ENCODE results near the gene XPR1.

The XPR1 gene

DNA sequence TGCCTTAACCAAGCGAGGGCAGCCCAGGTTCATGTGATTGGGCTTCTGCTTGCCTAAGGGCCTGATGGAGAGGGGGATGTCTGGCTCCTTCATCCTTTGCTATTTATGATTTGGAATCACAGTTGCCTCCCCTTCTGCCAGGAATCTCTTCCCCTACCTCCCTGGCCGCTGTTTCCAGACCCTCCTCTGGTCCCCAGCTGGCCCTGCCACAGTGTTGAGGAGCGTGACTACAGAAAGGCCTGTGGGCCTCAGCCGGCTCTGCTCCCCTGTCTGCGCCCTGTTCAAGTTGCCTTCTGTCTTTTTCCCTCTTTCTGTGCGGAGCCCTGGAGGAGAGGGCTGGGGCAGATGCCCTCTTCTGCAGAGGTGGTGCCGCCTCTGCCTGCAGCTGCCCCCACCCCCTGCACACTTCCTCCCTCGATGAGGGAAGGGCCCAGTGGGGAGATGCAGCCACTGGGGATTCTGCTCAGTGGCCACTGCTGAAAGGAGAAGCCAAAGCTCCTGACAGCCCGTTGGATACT is 287.4 kb downstream of the XPR1 start:
- no peak for DNase-seq

DNA sequence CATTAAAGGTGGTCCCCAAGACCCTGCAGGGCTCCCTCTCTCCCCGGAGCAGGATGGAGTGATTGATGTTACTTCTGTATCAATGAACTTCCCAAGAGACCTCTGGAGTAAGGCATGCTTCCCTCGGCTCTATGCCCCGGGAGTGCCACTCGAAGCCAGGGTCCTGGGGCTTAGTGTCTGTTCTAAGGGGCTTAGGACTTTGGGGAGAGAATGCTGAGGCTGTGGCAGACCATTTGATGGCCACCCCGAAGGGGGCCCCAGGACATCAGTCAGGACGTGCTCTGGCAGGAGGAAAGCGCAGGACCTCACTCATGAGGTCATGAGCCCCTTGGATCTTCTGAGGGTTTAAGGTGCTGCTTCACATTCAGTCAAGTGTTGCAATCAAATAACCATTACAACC is 288.4 kb downstream of the XPR1 start:
- DNase-seq, result no peak

DNA sequence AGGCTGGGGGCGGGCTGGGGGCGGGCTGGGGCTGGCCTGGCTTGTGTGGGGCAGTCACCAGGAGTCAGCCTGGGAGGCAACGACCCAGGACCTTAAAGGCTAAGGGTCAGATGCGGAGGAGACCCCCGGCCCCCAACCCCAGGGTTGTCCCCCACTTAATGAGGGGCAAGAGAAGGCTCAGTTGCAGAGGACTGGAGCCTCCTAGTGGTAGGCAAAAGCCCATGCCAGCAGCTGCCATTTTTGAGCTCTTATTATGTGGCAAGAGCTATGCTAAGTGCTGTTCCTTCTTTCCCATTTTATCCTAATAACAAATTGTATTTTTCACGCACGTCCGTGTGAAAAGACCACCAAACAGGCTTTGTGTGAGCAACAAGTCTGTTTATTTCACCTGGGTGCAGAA is 288.9 kb downstream of the XPR1 start:
- DNase-seq, result no peak

DNA sequence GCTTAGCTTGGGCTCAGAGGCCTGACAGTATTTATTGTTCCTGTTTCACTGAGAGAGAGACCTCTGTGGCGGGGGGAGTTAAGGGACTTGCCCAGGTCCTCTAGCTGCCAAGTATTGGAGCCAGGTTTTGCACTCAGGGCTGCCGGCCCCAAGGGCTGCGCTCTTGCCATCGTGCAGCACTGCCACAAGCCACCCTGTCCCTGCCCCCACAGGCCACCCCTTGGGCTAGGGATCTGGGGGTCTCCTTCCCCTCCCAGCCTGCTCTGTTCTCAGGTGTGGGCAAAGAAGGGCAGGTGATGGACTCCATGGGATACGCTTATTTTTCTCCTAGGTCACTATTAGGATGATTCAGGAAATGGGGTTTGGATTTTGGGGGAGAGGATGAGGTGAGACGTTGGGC is 289.6 kb downstream of the XPR1 start:
- DNase-seq, result no peak

DNA sequence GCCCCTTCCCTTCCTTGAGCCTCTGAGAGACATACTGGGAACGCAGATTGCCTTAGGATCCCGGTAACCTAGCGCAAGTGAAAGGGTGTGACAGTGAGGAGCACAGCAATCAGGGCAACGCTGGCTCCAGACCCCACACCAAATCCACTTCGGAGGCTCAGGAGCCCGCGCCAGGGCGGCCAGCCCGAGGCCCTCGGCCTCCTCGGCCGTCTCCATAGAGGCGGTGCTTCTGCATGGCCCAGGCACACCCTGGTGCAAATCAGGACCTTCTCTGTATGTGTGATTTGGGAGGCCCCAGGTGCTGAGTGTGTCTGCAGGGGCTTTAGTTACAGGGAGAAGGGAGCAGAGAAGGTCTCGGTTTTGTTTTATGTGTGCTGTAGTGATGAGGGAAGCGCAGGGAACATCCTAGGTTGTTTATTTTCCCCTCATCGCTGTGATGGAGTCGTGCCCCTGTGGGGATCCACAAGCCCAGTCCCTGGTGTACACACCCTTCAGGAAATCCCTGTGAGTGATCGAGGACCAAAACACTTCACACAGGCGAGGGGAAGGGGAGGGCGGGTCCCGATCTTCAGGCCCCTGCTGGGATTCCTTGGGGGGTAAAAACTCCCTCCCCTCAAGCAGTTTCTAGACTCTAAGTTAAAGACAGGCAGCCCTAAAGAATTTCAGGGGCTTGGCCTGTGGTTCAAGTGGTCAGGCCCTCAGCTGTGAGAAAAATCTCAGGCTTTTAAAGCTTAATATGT is 290.2 kb downstream of the XPR1 start:
- no peak for DNase-seq

DNA sequence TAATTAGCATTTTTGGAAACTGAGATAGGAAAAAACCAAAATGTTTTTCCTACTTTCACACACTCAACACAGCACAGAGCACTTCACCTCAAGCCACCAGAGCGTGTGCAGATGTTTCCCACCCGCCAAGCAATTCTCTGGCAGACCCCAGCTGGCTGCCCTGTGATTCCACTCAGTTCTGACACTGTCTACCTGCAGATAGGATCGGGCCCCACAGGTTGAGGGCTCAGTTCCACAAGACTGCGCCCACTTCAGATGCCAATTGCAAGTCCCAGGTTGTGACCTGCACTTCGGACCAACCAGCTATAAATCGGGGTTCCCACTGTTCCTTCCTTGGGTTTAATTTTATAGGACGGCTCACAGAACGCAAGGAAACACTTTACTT is 290.8 kb downstream of the XPR1 start:
- no peak for DNase-seq

DNA sequence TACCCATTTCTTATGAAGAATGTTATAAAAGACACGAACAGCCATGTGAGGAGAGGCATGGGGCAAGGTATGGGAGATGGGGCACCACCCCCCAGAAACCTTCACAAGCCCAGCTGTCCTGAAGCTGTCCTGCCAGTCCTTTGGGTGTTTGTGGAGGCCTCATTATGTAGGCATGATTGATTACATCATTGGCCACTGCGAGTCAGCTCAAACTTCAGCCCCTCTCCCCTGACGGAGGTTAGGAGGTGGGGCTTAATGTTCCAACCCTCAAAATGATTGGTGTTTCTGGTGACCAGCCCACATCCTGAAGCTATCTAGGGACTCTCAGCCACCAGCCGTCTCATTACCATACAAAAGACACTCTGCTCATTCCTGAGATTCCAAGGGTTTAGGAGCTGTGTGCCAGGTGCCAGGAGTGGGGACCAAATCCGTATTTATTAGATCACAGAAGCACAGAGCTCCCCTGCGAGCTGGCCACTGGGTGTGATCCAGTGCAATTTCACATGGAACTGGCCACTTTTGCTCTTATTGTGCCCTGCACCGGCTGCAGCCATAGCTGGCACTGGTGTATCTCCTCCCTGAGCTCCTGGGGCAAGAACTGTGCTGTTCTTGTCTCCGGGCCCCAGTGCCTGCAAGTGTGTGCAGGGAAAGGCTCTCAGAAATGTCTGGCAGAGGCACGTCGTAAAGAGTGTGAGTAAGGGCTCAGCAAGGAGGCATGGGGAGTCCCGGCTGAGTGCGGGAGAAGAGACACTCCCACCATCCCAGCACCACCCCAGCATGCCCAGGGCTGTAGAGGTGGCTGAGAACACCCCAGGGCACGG is 291.4 kb downstream of the XPR1 start:
- DNase-seq, result no peak

DNA sequence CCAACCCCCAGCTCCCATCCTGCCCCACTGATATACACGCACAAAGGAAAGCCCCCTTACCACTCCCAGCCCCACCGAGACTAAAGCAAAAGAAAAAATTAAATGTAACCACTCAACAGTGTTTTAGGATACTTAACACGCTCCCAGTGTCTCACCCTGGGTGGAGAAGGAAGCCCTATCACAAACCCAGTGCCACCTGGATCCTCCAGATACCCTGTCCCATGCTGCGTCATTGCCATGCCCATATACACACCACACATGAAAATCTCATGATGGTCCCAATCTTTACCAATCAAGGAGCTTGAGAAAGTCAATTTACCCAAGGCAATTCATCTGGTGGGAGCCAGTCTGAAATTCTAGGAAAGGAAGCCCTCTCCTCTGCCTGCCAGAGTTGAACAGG is 292.1 kb downstream of the XPR1 start:
- no peak for DNase-seq

DNA sequence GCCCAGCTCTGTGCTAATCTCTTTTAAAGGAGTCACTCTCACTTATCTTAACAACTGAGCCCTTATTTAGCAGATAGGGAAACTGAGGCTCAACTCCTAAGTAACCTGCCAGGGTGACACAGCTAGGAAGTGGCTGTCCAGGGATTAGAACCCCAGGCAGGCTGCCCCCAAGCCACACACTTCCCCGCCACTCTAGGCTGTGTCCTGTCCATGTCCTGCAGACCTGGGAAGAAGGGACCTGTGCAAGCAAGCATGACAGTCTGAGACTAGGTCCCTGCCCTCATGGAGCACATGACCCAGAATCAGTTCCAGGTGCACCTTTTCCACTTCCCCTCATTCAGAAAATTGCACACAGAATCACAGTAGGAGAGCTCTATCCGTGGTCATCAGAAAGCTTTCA is 293.1 kb downstream of the XPR1 start:
- DNase-seq, result no peak

DNA sequence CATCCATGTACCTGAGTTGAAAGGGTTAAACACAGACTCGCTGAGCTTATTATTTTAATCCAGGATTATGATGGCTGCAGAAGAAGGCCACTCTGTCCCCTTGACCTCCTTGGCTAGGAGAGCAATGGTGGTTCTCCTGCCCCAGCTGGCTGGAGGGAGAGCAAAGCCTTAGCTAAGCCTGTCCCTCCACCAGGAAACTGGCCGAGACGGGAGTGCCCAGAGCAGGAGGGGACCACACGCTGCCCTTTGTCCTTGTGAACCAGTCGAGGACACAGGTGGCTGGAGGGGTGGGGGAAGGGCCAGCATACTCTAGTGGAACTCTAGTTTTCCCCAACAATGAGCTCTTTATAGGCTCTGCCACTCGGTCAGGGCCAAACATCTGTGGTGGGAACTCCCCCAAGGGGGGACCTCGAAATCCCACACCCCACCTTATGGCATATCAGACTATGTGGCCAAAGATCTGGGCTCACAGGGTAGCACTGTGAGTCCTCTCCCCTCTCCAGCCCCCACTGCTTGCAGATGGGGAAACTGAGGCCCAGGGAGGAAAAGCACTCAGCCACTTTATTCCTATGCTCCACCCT is 293.7 kb downstream of the XPR1 start:
- DNase-seq, result no peak

DNA sequence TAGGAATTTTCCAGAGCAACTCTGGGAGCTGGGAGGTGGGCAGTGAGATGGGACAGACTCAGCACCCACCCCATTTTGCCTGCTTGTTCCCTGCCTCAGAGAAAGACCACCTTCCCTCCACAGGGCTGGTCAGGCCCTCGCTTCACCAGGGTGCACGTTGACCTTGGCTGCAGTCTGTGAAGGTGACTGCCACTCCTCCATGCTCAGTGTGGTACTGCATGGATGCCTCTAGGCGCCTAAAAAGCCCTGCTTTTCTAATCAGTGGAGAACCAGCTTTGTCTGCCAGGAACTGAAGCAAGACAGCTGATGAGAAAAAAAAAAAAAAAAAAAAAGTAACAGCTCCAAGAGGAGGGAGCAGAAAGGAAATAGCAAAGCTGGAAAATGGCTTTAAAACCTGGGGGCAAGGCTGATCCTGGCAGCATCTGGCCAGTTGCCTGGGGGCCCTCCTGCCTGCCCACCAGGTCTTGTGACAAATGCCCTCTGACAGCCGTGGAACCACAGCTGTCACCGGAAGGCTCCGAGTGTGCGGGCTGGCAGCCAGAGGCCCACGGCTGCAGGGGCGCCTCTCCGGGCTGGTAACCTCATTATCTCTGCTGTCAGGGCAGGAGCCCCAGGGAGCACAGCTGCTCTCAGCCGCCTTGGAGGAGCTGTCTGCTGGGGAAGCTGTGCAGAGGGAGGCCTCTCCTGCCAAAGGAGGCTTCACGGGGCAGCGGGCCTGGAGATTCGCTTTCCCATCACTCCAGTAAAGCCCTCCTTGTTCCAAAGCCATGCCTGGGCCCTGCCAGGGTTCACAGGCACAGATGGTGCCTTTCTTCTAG is 294.6 kb downstream of the XPR1 start:
- DNase-seq, result no peak

DNA sequence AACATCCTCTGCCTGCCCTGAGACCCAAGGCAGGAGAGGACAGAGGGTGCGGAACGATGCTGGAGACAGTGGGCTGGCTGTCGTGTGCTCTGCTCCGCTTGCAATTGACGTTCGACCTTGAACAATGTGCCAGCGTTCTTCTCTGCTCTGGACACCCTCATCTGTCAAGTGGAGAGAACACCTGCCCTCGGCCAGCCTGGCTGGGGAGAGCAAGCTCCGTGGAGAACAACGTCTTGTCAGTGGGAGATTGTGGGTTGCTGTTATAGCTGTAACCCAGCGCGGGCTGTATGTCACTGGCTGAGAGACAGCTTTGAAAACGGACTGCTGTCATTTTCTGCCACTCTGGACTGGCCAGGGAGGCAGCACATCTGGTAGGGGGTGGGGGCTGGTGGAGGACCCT is 295.5 kb downstream of the XPR1 start:
- no peak for DNase-seq

DNA sequence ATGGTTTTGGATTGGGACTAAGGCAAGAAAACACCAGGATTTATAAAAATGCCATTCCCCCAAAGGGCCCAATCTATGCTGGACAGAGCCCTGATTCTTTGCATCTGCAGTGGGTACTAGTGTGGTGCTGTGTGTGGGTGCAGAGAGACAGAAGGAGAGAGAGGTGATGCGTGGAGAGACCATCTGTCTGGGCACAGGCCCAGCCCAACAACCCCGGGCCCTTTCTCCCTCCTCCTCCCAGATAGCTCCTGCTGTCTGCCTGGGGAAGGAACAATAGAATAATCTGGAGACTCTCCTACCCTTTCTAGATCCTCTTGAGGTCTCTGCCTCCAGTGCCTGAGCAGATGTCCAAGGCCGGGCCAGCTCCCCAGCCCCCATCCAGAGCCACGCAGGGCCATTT is 296.0 kb downstream of the XPR1 start:
- DNase-seq, result no peak

DNA sequence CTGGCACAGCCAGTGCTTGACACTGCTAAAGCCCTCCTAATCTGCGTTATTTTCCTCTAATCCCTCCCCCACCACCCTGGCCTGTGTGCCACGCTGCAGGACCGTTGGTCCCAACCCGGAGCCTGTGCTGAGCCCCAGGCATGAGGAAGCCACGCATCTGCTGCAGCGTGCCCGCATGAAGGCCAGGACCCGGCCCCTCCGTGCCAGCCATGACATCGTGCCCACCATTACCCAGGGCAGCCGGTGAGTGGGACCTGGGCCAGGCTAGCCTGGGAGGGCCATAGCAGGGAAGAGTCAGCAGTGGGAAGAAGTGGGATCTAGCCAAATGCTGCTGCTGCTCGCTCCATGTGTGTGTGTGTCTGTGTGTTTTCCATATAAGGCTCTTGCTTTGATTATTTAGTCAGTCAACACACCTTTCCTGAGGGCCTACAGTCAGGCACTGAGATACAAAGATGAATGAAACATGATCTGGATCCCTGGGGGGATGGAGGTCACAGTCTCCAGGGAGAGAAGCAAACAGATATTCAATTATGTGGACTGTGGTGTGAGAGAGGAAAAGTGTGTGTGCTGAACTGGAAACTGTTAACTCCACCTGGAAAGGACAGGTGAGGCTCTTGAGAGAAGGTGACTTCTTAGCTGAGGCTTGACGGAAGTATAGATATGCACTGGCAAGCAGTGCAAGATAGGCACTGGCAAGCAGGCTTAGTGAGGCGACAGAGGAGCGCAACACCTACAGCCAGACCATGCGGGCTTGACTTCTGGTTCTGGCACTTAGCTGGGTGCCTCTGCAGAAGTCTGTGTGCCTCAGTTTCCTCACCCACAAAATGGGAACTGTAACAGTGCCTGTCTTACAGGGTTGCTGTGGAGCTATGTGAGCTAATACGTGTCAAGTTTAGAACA is 296.8 kb downstream of the XPR1 start:
- no peak for DNase-seq

DNA sequence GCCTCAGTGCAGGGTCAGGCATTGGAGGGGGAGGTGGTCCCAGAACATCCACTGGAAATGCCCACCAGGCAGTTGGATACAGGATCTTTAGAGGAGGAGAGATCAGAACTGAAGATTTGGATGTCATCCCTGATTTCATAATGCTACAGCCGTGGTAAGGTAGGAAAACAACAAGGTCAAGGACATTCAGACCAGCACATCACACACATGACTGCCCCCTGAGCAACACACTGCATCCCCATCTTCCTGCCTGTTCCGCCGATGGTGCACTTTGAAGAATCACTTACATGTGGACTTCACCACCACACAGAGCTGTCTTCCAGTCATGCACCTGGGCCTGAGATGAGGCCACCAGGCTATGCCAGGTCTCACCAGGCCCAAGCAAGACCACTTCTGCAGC is 297.6 kb downstream of the XPR1 start:
- DNase-seq, result no peak

DNA sequence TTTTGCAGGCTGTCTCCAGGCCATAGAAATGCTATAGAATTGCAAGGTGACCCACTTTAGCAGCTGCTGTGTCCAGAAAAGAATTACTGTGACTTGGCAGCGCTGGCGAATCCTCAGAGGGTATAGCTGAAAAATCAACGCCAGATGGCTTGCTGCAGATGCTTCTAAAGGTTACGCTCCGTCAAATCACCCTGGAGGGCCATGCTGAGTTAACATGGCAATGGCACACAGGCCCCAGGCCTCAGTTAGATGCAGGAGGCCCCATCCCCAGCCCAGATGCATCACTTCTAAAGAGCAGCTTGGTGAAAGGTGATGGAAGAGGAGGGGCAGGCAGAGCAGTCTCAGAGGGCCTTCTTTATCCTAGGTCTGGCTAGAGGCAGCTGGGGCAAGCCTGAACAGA is 298.9 kb downstream of the XPR1 start:
- DNase-seq, result no peak

DNA sequence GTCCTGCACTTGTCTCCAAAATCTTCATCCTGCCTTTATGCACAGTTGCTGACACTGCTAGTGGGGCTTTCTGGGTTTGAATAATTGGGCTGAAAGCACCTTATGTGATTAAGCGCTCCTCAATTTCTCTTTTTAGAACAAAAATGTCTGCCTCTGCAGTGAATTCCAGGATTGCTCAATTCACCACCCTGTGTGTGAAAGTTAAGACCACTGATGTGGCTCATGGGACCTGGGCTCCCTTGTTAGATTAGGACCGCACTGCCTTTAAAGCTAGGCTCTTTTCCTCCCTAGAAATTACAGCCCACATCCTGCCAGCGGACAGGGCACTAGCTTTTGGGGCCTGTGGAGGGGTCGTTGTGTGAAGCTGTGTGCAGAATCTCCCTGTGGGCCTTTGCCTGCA is 299.7 kb downstream of the XPR1 start:
- DNase-seq, result no peak

DNA sequence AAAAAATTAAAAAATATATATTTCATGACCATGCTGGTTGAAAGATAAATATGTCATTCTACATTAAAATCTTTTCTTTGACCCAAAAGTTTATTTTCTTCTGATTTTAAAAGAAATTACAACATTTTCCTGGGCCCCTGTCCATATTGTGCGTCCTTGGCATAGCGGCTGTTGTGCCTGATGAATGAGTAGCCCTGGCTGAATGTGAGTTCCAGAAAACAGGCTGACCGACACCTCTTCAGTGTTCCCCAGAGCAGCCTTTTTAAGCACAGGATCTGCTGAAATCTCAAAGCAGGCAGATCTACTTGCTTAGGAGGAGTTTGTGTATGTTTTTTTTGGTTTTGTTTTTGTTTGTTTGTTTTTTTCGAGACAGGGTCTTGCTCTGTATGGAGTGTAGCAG is 300.6 kb downstream of the XPR1 start:
- no peak for DNase-seq

DNA sequence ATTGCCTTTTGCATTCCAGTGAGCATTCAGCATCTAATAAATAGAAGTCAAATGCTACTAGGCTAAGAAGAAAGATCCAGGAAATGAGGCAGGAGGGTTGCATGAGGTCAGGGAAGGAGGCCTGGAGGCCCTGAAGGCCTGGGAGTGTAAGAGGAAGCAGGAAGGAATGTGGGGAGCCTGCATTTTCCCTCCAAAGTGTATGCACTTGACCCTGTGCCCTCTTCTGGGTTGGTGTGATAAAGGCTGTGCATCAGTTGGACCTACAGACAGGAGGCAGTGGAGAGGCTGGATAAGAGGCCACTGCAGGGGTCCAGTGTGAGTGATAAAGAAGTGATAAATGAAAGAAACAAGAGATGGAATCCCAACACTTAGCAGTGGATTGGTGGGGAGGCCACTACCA is 301.3 kb downstream of the XPR1 start:
- no peak for DNase-seq

DNA sequence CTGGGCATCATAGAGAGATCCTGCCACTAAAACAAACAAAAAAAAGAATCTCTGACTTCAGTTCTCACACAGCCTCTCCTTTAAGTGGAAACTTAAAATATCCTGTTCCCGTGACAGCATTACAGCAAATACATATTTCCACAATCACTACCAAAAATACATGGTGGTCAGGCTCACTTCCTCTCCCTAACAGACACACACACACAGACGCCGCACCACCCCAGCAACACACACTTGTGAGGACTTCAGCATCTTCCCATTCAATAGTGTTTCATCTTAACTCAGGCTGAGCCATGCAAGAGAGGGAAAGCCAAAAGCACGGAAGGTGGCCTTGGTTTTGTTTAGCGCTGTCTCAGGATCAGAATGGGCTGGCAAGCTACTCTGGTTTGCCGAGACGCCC is 302.7 kb downstream of the XPR1 start:
- DNase-seq, result no peak

DNA sequence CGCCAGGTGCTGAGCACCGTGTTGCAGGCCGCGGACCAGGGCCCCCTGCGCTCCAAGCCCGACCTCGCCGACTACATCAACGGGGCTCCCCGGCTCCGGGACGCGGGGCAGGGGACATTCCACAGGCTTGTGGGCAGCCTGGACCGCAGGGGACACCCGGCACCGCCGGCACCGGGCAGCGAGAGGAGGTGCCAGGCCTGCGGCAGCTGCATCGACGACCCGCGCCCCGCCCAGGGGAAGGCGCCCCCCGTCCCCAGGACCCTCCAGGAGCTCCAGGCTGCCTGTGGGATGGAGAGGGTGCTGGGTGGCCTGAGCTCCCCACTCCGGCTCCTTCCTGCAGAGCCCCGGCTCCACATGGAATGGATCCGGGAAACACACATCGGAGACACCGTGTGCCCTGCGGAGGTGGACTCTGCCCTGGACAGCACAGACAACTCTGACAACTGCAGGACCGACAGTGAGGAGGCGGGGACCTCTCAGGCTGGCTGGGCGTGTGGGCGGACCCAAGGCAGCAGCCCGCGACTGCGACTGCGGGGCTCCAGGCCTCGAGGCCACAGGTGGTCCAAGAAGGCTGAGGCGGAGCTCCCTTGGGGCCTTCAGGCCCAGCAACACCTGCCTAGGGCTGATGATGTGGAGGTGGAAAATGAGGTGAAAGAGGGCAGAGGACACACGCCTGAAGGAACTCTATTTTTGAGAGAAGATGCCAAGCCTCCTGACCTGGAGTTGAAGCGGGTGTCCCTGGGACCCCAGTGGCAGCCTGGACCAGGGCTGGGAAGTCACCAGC is 303.7 kb downstream of the XPR1 start:
- no peak for DNase-seq

All from 8988T (cell line).